DND-41 (cell line): ENCODE results near the gene RAD52.

Experiments
- CTCF ChIP-seq: IDR thresholded peaks from 2 replicates; pipeline ENCODE4 v1.5.1; 2012; ENCODE audit warnings: borderline replicate concordance, low read length, moderate library complexity, mild to moderate bottlenecking; ENCODE audit not compliant: poor library complexity, severe bottlenecking; ENCODE audit errors: extremely low read depth
- EZH2 ChIP-seq: IDR thresholded peaks from 3 replicates; pipeline ENCODE4 v1.6.1; 2012; ENCODE audit warnings: borderline replicate concordance, low read depth, mild to moderate bottlenecking, moderate library complexity, low read length, inconsistent platforms; ENCODE audit not compliant: severe bottlenecking

GRCh38 chr12:873954-874353 is 75.5 kb downstream of the RAD52 start:
- no peak for TF ChIP-seq CTCF
- TF ChIP-seq EZH2 = no peak
